WTC11 (cell line): ENCODE measurements around the gene MAP3K3. TPM values are rescaled to one million over a fixed set of nuclear protein-coding genes. Genes with fewer than 3 reads are reported as not detected.

ENCODE experiments used
- ATAC-seq: fragments of 200-7000 bp; cut with Tn5 transposase; 2 replicates; pipeline ENCODE4 v1.10.0; 2021; ENCODE audit warnings: mild to moderate bottlenecking, moderate library complexity
- CTCF ChIA-PET: fragments of 300-600 bp; sonication (Branson Sonifier 250); formaldehyde crosslinking; loops from one replicate; lab custom pipeline; 2021; ENCODE audit warnings: antibody characterized with exemption; lab: Charles Lee
- POLR2A ChIA-PET: fragments of 350-600 bp; sonication (Branson Sonifier 250); formaldehyde crosslinking; loops from one replicate; lab custom pipeline; 2021; ENCODE audit warnings: antibody characterized with exemption; lab: Charles Lee
- DNase-seq: peaks from one replicate; pipeline ENCODE4 v3.0.0; 2021; ENCODE audit warnings: low spot score
- H3K27ac Mint-ChIP-seq: 2 replicates; pipeline ENCODE4 v1.8.0; 2021; ENCODE audit warnings: mixed read lengths
- H3K27me3 Mint-ChIP-seq: 2 replicates; pipeline ENCODE4 v1.8.0; 2021; ENCODE audit warnings: low read depth, mild to moderate bottlenecking, moderate library complexity, mixed read lengths
- H3K36me3 Mint-ChIP-seq: 2 replicates; pipeline ENCODE4 v1.8.0; 2021; ENCODE audit warnings: mixed read lengths
- H3K4me1 Mint-ChIP-seq: 2 replicates; pipeline ENCODE4 v1.8.0; 2022; ENCODE audit warnings: mixed read lengths
- H3K4me3 Mint-ChIP-seq: 2 replicates; pipeline ENCODE4 v1.8.0; 2021; ENCODE audit warnings: mild to moderate bottlenecking, moderate library complexity, mixed read lengths
- H3K9me3 Mint-ChIP-seq: 2 replicates; pipeline ENCODE4 v1.8.0; 2021; ENCODE audit warnings: mixed read lengths
- ELF4 ChIP-seq: sonication (generic); formaldehyde crosslinking; IDR thresholded peaks from 2 replicates; pipeline ENCODE4 v1.8.1; 2022; ENCODE audit warnings: low read depth, mild to moderate bottlenecking, moderate library complexity, missing genetic modification reagents
- ESRRA ChIP-seq: sonication (generic); formaldehyde crosslinking; IDR thresholded peaks from 2 replicates; pipeline ENCODE4 v1.8.1; 2022; ENCODE audit warnings: mild to moderate bottlenecking, missing genetic modification reagents, borderline replicate concordance
- KAT7 ChIP-seq: sonication (generic); formaldehyde crosslinking; IDR thresholded peaks from 2 replicates; pipeline ENCODE4 v1.8.1; 2023; ENCODE audit warnings: missing genetic modification reagents, mild to moderate bottlenecking, borderline replicate concordance
- SP1 ChIP-seq: sonication (generic); formaldehyde crosslinking; conservative IDR thresholded peaks from 2 replicates; pipeline ENCODE4 v1.8.1; 2022; ENCODE audit warnings: missing genetic modification reagents
- ZNF232 ChIP-seq: sonication (generic); formaldehyde crosslinking; IDR thresholded peaks from 2 replicates; pipeline ENCODE4 v1.8.0; 2022; ENCODE audit warnings: mild to moderate bottlenecking, missing genetic modification reagents
- ZNF263 ChIP-seq: sonication (generic); formaldehyde crosslinking; IDR thresholded peaks from 2 replicates; pipeline ENCODE4 v1.8.1; 2022; ENCODE audit warnings: low read depth, mild to moderate bottlenecking, moderate library complexity, missing genetic modification reagents
- total RNA-seq: library from RNA; stranded (reverse); gene quantifications from 3 replicates; pipeline ENCODE4 v1.2.3, GENCODE V29; 2021
- TF ChIP-seq, protein P1 (sequence below): sonication (generic); formaldehyde crosslinking; IDR thresholded peaks from 2 replicates; pipeline ENCODE4 v1.8.1; 2022; ENCODE audit warnings: mild to moderate bottlenecking, moderate library complexity, missing genetic modification reagents
- TF ChIP-seq, protein P2 (sequence below): sonication (generic); formaldehyde crosslinking; IDR thresholded peaks from 2 replicates; pipeline ENCODE4 v1.8.1; 2022; ENCODE audit warnings: low read depth, mild to moderate bottlenecking, moderate library complexity, missing genetic modification reagents, borderline replicate concordance
- TF ChIP-seq, protein P3 (sequence below): fragments of 250-450 bp; sonication (Bioruptor Pico); IDR thresholded peaks from 2 replicates; pipeline ENCODE4 v1.8.0; 2021; ENCODE audit warnings: mild to moderate bottlenecking
- TF ChIP-seq, protein P4 (sequence below): sonication (generic); formaldehyde crosslinking; IDR thresholded peaks from 2 replicates; pipeline ENCODE4 v1.8.1; 2022; ENCODE audit warnings: mild to moderate bottlenecking, missing genetic modification reagents, moderate library complexity, borderline replicate concordance
- TF ChIP-seq, protein P5 (sequence below): sonication (generic); formaldehyde crosslinking; conservative IDR thresholded peaks from 2 replicates; pipeline ENCODE4 v1.8.1; 2023; ENCODE audit warnings: mild to moderate bottlenecking, low read depth, missing genetic modification reagents, moderate library complexity
- TF ChIP-seq, protein P6 (sequence below): fragments of 250-450 bp; sonication (Bioruptor Pico); conservative IDR thresholded peaks from 2 replicates; pipeline ENCODE4 v1.9.0; 2021; ENCODE audit warnings: mild to moderate bottlenecking
- TF ChIP-seq, protein P7 (sequence below): sonication (generic); formaldehyde crosslinking; IDR thresholded peaks from 2 replicates; pipeline ENCODE4 v1.8.1; 2023; ENCODE audit warnings: mild to moderate bottlenecking, moderate library complexity, missing genetic modification reagents

Gene MAP3K3
- total RNA-seq, 1 experiment from 2014 or later: 25.7 TPM

DNA sequence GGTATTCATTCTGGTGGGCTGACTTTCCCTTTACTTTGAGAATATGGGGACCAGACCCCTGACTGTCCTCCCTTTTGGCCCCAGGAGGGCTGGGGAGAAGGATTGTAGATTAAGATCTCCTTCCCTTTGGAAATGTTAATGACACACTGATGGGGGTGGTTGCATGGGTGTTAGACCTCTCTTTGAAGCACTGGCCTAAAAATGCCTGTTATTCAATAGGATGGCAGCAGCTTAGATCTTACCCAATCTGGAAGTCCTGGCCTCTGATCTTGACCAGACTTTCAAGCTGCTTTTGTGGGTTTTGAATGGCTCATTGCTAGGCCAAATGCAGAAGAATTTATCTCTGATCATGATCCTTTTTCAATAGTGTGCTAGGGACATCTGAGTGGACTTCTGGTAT is 25.7 kb downstream of the MAP3K3 start:
- ChIA-PET CTCF (interaction anchor here (1.1 to 1.5 kb wide), 3 partner anchors 21 to 169 kb away, joined by 3 to 5 read pairs (median 3); no protein-coding TSS in a partner anchor), POLR2A (no interaction called here)
- Mint-ChIP-seq H3K27ac (peak overlapping the region; percentile 56; the same call in 1 of the 2 replicates), H3K4me3 (no peak overlapping the region; the same call in 1 of the 2 replicates), H3K36me3 (peaks cover 6% of the 10 kb centered on the region; the same call in 1 of the 2 replicates), H3K27me3 (no peaks in the 10 kb centered on the region), H3K4me1 (peaks cover 19% of the 10 kb centered on the region), H3K9me3 (no peaks in the 10 kb centered on the region)
- DNase-seq (no peak), ATAC-seq (peak; percentile 90)
- TF ChIP-seq SP1 (CRISPR knock-in tag) (no peak), KAT7 (CRISPR knock-in tag) (no peak), ELF4 (CRISPR knock-in tag) (no peak), ZNF232 (CRISPR knock-in tag) (no peak)
- TF ChIP-seq, protein P1, sequence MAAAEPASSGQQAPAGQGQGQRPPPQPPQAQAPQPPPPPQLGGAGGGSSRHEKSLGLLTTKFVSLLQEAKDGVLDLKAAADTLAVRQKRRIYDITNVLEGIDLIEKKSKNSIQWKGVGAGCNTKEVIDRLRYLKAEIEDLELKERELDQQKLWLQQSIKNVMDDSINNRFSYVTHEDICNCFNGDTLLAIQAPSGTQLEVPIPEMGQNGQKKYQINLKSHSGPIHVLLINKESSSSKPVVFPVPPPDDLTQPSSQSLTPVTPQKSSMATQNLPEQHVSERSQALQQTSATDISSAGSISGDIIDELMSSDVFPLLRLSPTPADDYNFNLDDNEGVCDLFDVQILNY (CRISPR knock-in tag): no peak
- TF ChIP-seq, protein P2, sequence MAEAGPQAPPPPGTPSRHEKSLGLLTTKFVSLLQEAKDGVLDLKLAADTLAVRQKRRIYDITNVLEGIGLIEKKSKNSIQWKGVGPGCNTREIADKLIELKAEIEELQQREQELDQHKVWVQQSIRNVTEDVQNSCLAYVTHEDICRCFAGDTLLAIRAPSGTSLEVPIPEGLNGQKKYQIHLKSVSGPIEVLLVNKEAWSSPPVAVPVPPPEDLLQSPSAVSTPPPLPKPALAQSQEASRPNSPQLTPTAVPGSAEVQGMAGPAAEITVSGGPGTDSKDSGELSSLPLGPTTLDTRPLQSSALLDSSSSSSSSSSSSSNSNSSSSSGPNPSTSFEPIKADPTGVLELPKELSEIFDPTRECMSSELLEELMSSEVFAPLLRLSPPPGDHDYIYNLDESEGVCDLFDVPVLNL (CRISPR knock-in tag): no peak

DNA sequence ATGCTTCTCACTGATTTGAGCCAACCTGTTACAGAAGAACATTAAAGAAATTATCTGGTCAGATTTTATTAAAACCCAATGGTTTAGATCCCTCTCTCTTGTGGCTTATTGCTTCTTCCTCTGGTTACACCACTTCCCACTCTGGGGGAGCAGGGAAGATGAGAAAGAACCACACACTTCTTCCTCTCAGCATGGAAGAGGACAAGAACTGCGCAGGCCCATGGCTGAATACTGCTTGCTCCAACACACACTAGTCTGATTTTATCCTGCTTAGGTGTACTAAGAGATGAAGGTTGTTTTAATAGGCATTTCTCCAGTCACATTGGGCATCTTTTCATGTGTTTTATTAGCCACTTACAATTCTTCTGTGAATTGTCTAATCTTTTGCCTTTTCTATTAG is 27.6 kb downstream of the MAP3K3 start:
- no peak overlapping the region; the same call in 1 of the 2 replicates for H3K27ac Mint-ChIP-seq
- POLR2A ChIA-PET: no interaction called here

More for the DNA sequence above, 27.6 kb downstream of the MAP3K3 start:
- TF ChIP-seq, protein P3, sequence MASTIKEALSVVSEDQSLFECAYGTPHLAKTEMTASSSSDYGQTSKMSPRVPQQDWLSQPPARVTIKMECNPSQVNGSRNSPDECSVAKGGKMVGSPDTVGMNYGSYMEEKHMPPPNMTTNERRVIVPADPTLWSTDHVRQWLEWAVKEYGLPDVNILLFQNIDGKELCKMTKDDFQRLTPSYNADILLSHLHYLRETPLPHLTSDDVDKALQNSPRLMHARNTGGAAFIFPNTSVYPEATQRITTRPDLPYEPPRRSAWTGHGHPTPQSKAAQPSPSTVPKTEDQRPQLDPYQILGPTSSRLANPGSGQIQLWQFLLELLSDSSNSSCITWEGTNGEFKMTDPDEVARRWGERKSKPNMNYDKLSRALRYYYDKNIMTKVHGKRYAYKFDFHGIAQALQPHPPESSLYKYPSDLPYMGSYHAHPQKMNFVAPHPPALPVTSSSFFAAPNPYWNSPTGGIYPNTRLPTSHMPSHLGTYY (CRISPR knock-in tag): no peak
- TF ChIP-seq ESRRA (no peak), SP1 (CRISPR knock-in tag) (no peak), ZNF263 (CRISPR knock-in tag) (no peak)
- TF ChIP-seq, protein P4, sequence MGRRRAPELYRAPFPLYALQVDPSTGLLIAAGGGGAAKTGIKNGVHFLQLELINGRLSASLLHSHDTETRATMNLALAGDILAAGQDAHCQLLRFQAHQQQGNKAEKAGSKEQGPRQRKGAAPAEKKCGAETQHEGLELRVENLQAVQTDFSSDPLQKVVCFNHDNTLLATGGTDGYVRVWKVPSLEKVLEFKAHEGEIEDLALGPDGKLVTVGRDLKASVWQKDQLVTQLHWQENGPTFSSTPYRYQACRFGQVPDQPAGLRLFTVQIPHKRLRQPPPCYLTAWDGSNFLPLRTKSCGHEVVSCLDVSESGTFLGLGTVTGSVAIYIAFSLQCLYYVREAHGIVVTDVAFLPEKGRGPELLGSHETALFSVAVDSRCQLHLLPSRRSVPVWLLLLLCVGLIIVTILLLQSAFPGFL: no peak
- TF ChIP-seq, protein P5, sequence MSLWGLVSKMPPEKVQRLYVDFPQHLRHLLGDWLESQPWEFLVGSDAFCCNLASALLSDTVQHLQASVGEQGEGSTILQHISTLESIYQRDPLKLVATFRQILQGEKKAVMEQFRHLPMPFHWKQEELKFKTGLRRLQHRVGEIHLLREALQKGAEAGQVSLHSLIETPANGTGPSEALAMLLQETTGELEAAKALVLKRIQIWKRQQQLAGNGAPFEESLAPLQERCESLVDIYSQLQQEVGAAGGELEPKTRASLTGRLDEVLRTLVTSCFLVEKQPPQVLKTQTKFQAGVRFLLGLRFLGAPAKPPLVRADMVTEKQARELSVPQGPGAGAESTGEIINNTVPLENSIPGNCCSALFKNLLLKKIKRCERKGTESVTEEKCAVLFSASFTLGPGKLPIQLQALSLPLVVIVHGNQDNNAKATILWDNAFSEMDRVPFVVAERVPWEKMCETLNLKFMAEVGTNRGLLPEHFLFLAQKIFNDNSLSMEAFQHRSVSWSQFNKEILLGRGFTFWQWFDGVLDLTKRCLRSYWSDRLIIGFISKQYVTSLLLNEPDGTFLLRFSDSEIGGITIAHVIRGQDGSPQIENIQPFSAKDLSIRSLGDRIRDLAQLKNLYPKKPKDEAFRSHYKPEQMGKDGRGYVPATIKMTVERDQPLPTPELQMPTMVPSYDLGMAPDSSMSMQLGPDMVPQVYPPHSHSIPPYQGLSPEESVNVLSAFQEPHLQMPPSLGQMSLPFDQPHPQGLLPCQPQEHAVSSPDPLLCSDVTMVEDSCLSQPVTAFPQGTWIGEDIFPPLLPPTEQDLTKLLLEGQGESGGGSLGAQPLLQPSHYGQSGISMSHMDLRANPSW: no peak
- TF ChIP-seq, protein P1 (CRISPR knock-in tag): no peak
- TF ChIP-seq, protein P6, sequence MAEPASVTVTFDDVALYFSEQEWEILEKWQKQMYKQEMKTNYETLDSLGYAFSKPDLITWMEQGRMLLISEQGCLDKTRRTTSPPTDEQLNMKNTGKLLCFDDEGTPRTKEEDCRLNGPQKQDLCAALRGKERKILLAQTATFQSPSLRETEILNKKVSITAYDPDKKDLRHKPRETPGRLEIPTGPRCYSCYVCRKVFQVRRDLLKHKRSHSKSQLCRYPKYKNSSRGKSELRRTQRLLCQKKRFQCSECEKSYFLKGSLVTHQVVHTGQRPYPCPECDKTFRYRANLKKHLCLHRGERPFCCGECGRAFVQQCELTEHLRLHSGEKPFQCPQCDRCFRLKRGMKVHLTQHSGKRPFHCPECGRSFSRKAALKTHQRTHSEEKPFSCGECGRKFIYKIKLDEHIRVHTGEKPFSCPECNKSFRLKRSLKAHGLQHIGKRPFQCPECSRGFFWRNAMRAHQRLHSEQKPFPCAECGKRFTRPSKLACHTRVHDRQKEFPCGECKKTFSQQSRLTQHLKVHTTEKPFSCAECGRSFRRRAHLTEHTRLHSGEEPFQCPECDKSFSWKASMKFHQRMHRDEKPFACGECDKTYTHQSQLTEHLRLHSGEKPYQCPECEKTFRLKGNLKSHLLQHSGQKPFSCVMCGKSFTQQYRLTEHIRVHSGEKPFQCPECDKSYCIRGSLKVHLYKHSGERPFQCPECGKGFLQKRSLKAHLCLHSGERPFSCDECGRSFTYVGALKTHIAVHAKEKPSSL (CRISPR knock-in tag): no peak
- TF ChIP-seq, protein P7, sequence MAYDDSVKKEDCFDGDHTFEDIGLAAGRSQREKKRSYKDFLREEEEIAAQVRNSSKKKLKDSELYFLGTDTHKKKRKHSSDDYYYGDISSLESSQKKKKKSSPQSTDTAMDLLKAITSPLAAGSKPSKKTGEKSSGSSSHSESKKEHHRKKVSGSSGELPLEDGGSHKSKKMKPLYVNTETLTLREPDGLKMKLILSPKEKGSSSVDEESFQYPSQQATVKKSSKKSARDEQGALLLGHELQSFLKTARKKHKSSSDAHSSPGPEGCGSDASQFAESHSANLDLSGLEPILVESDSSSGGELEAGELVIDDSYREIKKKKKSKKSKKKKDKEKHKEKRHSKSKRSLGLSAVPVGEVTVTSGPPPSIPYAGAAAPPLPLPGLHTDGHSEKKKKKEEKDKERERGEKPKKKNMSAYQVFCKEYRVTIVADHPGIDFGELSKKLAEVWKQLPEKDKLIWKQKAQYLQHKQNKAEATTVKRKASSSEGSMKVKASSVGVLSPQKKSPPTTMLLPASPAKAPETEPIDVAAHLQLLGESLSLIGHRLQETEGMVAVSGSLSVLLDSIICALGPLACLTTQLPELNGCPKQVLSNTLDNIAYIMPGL: no peak
- Mint-ChIP-seq H3K4me1 (peaks cover 19% of the 10 kb centered on the region), H3K36me3 (peaks cover 11% of the 10 kb centered on the region; the same call in 1 of the 2 replicates), H3K9me3 (no peaks in the 10 kb centered on the region), H3K4me3 (no peak overlapping the region), H3K27me3 (no peaks in the 10 kb centered on the region)
- CTCF ChIA-PET: no interaction called here
- DNase-seq (no peak), ATAC-seq (no peak)
